ENCODE results near the gene GP1BA.
"Not testable (repeated sequence)": the region's sequence is repeated elsewhere in the genome, so short reads cannot be mapped to it uniquely, and the experiment has no call there.

The GP1BA gene

GRCh38 chr17:4901648-4902344, 30.3 kb upstream of the GP1BA start:
- DNase-seq (ENCODE audit: low spot score), result no peak

GRCh38 chr17:4902540-4902939, 29.5 kb upstream of the GP1BA start:
- DNase-seq (ENCODE audit: low spot score), result no peak

DNA sequence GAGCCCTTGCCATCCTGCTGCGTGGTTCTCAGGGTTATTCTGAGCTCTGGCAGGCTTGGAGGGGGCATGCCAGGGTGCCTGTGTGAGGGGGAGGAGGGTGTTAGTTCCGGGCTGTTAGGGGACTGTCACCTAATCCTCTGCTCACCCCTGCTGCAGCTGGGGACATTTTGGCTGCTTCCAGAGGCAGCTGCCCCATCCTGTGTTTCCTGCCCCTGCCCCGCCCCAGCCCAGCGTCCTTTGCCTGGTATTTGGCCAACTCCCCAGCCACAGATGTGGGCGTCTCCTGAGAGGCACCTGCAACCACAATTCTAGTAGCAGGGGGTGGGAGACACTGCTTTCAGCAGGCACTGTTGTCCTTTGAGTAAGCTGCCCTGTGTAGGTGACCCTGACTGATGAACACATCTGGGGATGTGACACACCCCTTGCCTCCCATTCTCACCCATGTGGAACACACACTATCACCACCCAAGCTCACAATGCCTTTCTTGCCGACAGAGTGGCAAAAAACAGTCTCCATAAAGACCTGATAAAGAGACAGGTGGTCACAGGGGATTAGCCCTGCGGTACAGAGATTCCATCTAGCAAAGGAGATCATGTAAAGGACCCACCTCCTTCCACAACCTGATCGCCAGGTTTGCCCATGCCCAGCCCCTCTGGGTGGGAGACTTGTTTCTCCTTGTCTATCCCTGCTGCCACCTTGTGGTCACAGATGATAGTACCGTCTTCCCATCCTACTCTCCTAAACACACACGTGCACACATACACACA, 28.8 kb upstream of the GP1BA start, which contains the start of gene CHRNE:
CHRNE (minus strand) TSS at position 48 of the 768 bp plus-strand sequence; CDS start at position 13, 35 bp downstream.
- peak; percentile 72 for DNase-seq (ENCODE audit: low spot score)

DNA sequence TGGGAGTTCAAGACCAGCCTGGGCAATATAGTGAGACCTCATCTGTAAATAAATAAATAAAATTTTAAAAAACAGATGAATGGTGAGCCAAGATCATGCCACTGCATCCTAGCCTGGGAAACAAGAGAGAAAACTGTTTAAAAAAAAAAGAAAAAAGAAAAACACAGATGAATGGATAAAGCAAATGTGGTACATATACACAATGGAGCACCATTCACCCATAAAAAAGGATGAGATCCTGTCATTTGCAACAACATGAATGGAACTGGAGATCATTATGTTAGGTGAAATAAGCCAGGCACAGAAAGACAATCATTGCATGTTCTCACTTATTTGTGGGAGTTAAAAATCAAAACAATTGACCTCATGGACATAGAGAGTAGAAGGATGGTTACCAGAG, 25.4 kb upstream of the GP1BA start:
- DNase-seq (ENCODE audit: low spot score), result not testable (repeated sequence)

GRCh38 chr17:4908301-4908700, 23.8 kb upstream of the GP1BA start:
- no peak for DNase-seq (ENCODE audit: low spot score)

DNA sequence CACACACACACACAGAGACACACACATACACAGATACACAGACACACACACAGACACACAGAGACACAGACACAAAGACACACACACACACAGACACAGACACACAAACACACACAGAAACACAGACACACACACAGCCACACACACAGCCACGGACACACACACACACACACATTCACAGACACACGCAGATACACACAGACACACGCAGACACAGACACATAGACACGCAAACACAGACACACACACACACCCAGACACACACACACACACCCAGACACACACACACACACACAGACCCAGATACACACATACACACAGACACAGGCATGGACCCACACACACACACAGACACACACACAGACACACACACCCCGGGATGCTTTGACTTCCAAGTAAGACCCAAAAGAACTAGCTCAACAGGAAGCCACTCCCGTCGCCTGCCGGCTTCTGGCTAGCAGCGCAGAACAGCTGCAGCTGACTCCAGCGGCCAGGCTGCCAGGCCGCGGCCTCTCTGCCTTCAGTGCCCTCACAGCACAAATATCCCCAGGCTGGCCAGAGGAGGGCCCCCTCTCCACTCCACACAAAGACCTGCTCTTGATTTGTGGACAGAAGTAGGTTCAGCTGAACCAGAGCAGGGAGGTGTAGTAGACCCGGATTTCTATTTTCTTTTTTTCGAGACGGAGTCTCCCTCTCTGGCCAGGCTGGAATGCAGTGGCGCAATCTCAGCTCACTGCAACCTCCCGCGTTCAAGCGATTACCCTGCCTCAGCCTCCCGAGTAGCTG, 23.2 kb upstream of the GP1BA start:
- DNase-seq (ENCODE audit: low spot score), result peak; percentile 79

GRCh38 chr17:4913994-4914393, 18.1 kb upstream of the GP1BA start:
- DNase-seq (ENCODE audit: low spot score), result no peak

DNA sequence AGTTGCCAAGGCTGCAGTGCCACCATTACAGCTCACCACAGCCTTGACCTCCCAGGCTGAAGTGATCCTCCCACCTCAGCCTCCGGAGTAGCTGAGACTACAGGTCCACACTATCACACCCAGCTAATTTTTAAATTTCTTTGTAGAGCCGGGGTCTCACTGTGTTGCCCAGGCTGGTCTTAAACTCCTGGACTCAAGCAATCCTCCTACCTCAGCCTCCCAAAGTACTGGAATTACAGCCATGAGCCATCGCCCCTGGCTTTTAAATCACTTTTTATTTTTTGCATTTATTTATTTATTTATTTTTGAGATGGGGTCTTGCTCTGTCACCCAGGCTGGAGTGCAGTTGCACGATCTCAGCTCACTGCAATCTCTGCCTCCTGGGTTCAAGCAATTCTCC, 17.5 kb upstream of the GP1BA start:
- DNase-seq (ENCODE audit: low spot score), result not testable (repeated sequence)

DNA sequence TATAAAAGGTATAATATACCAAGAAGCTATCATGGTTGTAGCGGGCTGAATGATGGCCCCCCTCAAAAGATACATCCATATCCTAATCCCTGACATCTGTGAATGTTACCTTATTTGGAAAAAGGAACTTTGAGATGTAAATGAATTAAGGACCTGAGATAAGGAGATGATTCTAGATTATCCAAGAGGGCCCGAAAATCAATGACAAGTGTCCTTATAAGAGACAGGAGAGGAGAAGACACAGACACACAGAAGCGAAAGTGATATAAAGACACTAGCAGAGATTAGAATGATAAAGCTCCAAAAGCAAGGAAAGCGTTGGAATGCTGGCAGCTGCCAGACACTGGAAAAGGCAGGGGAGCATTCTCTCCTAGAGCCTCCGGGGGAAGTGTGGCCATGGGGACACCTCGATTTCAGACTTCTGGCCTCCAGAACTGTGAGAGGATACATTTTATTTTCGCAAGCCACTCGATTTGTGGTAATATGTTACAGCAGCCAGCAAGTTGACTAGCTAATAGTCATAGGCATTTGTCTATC, 12.5 kb upstream of the GP1BA start:
- no peak for DNase-seq (ENCODE audit: low spot score)

DNA sequence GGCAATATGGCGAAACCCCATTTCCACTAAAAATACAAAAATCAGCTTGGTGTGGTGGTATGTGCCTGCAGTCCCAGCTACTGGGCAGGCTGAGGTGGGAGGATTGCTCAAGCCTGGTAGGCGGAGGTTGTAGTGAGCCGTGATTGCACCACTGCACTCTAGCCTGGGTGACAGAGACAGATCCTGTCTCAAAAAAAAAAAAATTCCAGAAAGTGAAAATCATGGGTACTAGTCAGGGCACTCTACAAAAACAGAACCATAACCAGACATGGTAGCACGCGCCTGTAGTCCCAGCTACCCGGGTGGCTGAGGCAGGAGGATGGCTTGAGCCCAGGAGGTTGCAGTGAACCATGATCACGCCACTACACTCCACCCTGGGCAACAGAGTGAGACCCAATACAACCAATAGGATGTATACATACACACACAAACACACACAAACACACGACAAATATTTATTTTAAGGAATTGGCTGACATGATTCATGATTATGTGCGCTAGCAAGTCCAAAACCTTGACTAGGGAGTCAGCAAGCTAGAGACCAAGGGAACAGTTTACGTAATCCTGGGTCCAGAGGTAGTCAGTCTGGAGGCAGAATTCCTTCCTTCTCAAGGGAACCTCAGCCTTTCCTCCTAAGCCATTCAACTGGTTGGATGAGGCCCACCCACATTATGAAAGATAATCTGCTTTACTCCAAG, 11.6 kb upstream of the GP1BA start:
- no peak for DNase-seq (ENCODE audit: low spot score)

DNA sequence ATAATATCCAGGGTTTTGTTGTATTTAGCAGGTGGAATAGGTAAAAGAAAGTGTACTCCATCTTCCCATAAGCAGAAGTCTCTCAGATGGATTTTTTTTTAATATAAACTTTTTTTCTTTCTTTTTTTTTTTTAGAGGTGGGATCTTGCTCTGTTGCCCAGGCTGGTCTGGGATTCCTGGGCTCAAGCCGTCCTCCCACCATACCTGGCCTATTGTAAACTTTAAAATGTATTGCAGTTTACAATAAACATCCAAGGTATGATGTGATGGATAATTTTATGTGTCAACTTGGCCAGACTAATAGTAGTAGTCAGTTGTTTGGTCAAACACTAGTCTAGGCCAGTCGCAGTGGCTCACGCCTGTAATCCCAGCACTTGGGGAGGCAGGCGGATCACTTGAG, 10.8 kb upstream of the GP1BA start:
- no peak for DNase-seq (ENCODE audit: low spot score)

GRCh38 chr17:4926577-4927335, 5.3 kb upstream of the GP1BA start:
- DNase-seq (ENCODE audit: low spot score), result not testable (repeated sequence)

DNA sequence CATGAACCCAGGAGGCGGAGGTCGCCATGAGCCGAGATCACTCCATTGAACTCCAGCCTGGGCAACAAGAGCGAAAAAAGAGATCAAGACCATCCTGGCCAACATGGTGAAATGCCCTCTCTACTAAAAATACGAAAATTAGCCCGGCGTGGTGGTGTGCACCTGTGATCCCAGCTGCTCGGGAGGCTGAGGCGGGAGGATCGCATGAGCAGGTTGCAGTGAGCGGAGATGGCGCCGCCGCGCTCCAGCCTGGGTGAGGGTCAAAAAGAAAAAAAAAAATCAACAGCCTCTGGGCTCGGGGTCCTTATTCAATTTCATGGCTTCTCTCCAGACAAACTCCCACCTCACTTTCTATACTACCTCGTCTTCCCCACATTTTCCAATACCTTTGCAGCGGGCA, 3.2 kb upstream of the GP1BA start:
- DNase-seq (ENCODE audit: low spot score), result no peak

- DNase-seq (ENCODE audit: low spot score), result no peak
Measured at GRCh38 chr17:4932756-4933155, 679 bp downstream of the GP1BA start.

DNA sequence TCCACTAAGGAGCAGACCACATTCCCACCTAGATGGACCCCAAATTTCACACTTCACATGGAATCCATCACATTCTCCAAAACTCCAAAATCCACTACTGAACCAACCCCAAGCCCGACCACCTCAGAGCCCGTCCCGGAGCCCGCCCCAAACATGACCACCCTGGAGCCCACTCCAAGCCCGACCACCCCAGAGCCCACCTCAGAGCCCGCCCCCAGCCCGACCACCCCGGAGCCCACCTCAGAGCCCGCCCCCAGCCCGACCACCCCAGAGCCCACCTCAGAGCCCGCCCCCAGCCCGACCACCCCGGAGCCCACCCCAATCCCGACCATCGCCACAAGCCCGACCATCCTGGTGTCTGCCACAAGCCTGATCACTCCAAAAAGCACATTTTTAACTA, 1.6 kb downstream of the GP1BA start:
- no peak for DNase-seq (ENCODE audit: low spot score)

DNA sequence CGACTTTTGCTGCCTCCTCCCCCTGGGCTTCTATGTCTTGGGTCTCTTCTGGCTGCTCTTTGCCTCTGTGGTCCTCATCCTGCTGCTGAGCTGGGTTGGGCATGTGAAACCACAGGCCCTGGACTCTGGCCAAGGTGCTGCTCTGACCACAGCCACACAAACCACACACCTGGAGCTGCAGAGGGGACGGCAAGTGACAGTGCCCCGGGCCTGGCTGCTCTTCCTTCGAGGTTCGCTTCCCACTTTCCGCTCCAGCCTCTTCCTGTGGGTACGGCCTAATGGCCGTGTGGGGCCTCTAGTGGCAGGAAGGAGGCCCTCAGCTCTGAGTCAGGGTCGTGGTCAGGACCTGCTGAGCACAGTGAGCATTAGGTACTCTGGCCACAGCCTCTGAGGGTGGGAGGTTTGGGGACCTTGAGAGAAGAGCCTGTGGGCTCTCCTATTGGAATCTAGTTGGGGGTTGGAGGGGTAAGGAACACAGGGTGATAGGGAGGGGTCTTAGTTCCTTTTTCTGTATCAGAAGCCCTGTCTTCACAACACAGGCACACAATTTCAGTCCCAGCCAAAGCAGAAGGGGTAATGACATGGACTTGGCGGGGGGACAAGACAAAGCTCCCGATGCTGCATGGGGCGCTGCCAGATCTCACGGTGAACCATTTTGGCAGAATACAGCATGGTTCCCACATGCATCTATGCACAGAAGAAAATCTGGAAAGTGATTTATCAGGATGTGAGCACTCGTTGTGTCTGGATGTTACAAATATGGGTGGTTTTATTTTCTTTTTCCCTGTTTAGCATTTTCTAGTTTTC, 2.3 kb downstream of the GP1BA start:
- no peak for DNase-seq (ENCODE audit: low spot score)

- DNase-seq (ENCODE audit: low spot score), result no peak
Measured at GRCh38 chr17:4935650-4936049, 3.6 kb downstream of the GP1BA start.

GRCh38 chr17:4936436-4936835, 4.4 kb downstream of the GP1BA start:
- no peak for DNase-seq (ENCODE audit: low spot score)

DNA sequence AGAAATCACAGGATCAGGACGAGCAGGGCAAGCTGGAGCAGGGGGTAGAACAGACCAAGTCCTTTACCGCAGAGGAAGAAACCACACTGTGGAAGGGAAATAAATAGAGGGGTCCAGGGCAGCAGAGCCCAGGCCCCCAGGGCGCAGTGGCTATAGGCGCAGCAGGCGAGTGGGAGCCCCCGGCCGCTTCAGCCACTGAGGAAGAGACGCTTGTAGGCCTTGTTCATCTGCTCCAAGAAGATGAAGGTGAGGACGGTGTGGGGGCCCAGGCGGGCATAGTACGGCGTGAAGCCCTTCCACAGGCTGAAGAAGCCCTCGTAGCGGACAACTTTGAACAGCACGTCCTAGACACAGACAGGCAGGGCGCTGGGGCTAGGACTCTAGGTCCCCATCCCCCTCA, 5.5 kb downstream of the GP1BA start:
- no peak for DNase-seq (ENCODE audit: low spot score)

DNA sequence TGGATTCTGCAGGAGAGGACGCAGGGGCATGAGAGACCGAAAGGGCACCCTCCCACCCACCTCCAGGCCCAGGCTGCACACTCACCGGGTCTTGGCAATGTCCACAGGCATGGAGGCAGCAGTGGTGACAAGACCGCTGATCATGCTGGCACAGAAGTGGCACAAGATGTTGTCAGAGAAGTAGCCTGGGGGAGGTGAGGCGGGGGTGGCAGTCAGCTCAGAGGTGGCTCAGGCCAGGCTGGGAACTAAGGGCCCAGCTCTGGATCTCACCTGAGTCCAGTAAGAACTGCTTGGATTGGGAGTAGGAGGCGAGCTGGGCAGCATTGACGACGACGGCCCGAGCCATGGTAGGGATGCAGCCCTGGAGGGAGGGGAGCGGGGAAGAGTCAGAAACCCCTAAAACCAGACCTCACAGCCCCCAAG, 6.0 kb downstream of the GP1BA start:
- DNase-seq (ENCODE audit: low spot score), result no peak

All from NAMALWA (cell line).